Inflammatory macrophage treated with lipopolysaccharide for 1 hour (primary cell): ENCODE data around the gene RHOA.
"Not testable (repeated sequence)": the region's sequence is repeated elsewhere in the genome, so short reads cannot be mapped to it uniquely, and the experiment has no call there.

ENCODE experiments used
- DNase-seq, 2 donors: peaks; one replicate each; pipeline ENCODE4 v3.0.0-alpha.2; 2020 to 2022

RHOA gene

DNA sequence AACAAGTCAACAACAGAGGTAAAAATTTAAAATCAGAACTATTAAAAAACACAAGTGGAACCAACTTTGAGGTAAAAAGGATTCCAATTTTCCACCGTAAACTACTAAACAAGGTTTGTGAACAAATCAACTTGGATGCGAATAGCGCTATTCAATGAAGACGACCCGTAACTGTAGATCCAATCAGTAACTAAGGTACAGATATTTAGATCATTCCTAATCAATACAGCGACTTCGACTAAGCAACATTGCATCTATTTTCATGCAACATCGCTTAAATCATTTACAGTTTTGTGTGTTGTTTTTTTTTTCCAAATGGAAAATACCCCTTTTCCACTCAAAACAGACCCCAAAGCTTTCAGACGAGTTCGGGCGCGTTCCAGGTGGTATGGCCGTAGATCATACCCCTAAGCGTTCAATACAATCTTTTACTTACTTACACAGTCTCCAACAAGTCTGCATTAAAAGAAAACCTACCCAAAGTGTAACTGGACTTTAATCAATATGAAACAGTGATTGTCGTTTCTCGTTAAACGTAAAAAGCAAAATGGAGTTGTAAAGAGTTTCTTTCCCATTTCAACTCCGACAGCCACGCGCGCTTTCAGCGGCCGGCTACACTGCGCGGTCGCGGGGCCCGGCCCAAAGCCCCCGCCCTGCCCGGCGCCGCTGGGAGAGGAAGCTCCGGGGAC lies 786 bp downstream of the RHOA start:
- peak in 1 of 2 donors; percentile 66 for DNase-seq

DNA sequence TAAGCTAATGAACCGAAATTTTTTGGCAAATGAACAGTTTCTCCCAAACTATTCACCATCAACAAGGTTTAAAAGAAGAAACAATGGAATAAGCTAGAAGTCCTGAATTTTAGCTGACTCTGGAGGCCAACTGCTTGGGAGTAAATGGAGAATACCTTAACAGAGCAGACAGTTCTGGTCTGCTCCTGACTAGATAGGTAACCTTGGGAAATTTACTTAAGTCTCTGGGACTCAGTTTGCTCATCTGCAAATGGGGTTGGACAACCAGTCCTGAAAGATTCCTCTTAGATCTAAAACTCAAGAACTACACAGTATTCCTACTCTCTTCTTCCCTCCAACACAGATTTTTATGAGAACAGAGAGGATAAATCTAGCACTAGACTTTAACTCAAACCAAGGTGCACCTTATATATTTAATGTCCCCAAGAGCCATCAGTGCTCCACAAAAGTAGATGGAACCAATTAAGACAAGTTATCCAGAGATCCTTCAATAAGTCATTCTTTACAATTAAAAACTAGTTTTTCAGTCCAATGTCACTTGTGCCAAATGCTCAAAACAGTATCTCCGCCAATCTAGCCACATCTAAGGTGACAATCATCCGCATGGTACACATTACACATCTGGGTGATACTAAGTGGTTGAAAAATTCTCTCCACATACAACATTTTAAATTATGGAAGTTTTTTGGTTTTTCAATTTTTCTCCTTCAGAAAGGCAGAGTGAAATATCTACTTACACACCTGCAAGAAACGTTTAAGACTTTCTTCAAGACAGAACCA lies 1.5 kb downstream of the RHOA start:
- DNase-seq = no peak

DNA sequence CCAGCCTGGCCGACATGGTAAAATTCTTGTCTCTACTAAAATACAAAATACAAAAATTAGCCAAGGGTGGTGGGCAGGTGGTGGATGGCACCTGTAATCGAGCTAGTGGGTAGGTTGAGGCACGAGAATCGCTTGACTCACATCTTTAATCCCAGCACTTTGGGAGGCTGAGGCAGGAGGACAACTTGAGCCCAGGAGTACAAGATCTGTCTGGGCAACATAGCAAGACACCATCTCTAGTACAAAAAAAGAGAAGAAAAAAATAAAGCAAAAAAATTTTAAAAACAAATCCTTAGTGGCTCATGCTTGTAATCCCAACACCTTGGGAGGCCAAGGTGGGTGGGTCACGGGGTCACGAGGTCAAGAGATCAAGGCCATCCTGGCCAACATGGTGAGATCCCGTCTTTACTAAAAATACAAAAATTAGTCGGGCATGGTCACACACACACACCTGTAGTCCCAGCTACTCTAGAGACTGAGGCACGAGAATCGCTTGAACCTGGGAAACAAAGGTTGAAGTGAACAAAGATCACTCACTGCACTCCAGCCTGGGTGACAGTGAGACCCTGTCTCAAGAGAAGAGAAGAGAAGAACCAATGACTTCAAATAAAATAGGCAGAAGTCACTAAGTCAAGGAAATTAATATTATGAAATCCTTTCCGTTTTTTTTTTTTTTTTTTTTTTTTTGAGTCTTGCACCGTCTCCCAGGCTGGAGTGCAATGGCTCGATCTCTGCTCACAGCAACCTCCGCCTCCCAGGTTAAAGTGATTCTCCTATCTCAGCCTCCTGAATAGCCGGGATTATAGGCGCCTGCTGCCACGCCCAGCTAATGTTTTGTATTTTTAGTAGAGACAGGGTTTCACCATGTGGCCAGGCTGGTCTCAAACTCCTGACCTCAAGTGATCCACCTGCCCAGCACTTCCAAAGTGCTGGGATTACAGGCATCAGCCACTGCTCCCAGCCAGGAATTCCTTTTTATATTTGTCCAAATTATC lies 4.9 kb downstream of the RHOA start:
- DNase-seq = peak; percentile 38 to 63

DNA sequence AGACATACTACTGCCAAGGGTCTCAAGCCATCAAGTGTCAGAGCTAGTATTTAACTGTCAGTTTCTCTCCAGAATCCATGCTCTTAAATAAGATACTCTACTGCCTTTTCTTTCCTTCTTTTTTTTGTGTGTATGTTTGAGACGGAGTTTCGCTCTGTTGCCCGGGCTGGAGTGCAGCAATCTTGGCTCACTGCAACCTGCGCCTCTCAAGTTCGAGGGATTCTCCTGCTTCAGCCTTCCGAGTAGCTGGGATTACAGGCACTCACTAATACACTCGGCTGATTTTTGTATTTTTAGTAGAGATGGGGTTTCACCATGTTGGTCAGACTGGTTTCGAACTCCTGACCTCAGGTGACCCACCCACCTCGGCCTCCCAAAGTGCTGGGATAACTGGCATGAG lies 6.2 kb downstream of the RHOA start:
- not testable (repeated sequence) for DNase-seq

DNA sequence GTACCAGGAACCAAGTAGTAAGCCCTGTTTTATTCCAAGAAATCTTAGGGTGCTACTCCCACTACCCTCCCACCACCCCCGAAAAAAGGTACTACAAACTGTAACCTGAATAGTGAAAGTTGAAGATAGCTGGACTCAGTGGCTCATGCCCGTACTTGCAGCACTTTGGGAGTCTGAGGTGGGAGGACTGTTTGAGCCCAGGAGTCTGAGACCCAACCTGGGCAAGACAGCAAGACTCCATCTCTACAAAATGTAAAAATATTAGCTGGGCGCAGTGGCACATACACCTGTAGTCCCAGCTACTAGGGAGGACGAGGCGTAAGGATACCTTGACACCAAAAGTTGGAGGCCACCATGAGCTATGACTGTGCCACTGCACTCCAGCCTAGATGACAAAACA lies 7.9 kb downstream of the RHOA start:
- no peak for DNase-seq

DNA sequence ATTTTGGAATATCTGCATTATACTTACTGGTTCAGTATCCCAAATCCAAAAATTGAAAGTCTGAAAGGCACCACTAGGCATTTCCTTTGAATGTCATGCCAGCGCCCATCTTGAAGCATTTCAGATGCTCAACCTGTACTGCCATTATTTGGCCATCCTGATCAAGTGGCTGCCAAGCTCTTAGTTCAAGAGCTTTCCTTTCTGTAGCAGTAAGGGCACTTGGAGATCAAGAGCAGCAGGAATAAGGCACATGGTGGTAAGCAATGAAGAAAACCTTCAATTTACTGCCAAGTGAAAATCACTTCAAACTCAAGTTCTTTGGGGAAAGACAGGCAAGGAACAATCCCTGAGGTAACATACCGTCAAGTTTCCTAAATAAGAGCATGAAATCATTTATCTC lies 10.0 kb downstream of the RHOA start:
- DNase-seq = no peak

DNA sequence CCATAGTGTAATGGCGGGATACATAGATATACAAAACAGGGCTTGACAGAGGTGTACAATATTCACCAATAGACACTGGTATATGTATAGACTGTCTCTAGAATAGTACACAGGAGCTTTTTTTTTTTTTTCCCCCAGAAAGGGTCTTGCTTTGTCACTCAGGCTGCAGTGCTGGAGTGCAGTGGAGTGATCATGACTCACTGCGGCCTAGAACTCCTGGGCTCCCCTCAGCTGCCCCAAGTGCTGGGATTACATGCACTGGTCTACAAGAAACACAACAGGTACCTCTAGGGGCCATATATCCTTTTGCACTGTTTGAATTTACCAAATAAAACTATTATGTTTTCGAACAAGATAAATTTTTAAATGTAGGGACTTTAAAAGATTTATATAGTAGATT lies 12.3 kb downstream of the RHOA start:
- DNase-seq = no peak

DNA sequence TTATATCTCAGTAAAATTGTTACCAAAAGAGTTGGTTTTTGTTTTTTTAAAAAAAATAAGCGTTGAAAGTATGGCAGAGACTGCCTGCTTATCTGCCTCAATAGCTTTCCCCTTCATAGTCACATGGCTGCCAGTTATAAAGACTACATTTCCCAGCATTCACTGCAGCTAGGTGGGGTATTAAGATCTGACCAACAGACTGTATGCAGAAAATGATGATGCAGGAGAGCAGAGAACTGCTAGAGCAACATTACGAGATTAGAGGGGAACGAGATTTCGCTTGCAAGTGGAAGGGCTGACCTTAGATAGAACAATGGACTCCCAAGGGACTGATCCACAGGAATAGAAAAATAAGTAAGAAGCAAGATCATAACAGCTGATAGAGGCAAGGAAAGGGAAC lies 14.3 kb downstream of the RHOA start:
- DNase-seq = no peak

DNA sequence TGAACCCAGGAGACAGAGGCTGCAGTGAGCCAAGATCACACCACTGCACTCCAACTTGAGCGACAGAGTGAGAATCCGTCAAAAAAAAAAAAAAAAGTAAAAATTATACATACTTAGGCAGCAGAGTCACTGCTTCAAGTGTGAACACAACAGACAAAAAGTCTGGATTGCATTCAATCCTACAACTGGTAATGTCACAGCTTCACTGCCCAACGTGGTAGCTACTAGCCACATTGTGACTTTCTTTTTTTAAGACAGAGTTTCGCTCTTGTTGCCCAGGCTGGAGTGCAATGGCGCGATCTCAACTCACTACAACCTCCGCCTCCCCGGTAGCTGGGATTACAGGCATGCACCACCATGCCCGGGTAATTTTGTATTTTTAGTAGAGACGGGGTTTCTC lies 20.5 kb downstream of the RHOA start:
- not testable (repeated sequence) for DNase-seq

DNA sequence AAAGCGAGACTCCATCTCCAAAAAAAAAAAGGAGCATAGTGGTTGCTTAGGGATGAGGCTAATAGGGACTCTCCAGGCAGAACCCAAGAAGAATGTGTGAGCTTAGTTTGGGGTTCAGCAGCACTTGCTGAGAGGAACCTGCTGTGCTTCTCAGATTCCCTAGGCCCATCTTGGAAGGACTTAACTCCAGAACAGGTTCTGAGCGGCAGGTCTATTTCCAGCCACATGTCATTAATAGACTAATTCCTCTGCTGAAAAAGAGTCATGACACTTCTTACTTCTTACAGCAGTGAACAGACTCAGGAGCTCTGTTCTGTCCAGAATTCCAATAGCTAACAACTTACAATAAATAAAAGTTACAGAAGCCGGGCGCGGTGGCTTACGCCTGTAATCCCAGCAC lies 22.5 kb downstream of the RHOA start:
- no peak for DNase-seq

DNA sequence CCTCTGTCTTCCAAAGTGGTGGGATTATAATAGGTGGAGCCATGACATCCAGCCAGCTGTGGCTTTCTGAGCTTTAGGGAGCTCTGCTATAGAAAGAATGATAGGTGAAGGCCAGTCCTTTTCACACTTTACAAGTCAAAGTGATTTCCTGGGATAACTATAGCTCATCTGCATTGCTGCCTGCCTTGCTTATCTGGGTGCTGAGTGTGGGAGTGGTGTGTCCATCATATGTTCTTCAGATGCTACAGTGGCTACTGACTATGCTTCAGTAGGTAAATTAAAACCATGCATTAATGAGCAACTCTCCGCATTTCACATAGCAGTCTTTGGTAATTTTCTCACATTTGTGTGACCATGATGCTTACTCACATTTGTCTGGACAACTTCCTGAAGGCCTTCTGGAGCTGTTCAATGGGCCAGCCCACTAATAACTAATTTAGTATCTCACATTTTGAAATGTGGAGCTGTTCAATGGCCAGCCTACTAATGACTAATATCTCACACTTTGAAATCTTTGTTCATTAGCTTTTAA lies 23.4 kb downstream of the RHOA start:
- DNase-seq = peak in 1 of 2 donors; percentile 33

DNA sequence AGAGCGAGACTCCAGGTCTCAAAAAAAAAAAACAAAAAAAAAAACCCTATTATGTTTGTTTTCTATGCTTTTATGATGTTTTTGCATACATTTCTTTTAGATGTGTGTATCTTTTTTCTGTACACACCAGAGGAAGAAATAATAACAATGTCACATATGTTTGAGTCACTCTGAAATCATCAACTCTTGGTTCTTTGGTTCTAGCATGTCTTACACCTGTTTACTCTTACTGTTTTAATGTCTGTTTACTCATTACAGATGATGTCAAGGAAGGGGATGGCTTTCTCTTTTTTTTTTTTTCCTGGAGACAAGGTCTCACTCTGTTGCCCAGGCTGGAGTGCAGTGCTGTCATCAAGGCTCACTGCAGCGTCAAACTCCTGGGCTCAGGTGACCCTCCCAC lies 24.1 kb downstream of the RHOA start:
- no peak for DNase-seq

DNA sequence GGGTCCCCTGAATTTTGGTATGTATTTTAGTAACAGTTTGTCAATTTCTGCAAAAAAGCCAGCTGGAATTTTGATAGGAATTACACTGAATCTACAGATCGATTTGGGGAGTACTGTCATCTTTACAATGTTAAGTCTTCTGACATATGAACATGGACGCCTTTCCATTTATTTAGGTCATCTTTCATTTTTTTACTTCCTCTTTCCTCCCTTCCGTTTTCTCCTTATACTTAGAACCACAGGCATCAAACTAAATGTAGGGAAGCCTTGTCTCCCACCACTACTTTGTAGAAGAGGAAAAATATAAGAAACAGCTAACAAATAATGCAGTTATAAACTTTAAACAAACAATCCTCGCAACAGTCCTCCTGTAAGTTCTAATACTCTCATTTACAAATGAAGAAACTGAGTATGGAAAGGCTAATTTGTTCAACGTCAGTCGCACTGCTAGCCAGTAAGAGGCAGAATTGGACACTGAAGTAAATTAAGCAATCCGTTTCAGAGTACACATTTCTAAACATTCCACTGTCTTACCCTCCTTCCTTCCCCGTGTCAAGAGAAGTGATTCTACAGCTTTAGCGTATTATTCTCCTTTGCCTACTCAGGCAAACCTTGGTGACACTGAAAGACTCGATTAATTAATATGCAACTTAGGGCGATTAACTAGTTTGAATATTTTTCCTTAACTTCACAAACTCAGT lies 25.6 kb downstream of the RHOA start:
- DNase-seq = peak; percentile 65 to 68

DNA sequence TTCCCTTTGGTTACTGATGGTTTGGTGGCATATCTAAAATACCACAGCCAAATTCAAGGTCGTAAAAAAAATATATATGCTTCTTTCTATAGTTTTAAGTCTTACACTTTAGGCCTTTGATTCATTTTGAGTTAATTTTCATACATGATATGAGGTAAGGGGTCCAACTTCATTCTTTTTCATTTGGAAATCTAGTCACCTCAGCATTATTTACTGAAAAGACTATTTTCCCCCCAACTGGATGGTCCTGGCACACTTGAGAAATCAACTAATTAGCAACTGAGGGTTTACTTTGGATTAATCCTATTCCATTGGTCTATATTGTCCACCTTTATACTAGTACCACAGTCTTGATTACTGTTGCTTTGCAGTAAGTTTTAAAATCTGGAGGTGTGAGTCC lies 26.2 kb downstream of the RHOA start:
- no peak for DNase-seq

DNA sequence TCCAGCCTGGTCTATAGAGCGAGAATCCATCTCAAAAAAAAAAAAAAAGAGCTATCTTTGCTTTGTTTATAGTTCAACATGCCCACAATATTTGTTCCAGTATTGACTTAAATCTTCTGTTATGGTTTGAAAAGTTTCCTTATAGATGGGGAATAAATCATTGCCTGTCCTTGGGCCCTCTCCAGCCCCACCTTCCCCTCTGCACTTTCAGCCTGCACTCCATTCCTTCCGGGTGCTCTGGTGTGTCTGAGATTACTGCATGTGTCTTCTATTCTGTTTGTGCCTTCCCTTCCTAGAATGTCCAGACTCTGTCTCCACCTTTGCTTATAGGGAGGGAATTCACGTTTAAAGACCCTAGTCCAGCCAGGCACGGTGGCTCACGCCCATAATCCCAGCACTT lies 28.4 kb downstream of the RHOA start:
- no peak for DNase-seq

DNA sequence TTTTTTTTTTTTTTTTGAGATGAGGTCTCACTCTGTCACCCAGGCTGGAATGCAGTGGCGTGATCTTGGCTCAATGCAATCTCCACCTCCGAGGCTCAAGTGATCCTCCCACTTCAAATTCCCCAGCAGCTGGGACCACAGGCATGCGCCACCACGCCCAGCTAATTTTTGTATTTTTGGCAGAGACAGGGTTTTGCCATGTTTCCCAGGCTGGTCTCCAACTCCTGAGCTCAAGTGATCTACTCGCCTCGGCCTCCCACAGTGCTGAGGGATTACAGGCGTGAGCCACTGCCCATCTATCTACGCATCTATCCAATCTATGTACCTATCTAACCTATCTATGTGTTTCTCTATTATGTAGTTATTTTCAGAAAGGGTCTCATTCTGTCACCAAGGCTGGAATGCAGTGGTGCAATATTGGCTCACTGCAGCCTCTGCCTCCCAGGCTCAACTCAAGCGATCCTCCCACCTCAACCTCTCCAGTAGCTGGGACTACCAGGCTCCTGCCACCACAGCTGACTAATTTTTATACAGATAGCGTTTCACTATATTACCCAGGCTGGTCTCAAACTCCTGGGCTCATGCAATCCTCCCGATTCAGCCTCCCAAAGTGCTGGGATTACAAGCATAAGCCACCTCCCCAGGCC lies 33.4 kb downstream of the RHOA start:
- DNase-seq = no peak

DNA sequence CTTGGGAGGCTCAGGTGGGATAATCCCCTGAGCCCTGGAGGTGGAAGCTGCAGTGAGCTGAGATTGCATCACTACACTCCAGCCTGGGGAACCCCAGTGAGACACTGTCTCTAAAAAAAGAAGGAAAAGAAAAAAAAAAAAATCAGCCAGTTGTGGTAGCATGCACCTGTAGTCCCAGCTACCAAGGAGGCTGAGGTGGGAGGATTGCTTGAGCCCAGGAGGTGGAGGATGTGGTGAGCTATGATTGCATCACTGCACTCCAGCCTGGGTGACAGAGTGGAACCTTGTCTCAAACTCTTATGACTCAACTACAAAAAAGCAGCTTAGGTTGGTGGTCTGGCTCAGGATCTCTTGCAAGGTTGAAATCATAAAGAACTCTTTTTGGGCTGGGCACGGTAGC lies 34.3 kb downstream of the RHOA start:
- no peak for DNase-seq

DNA sequence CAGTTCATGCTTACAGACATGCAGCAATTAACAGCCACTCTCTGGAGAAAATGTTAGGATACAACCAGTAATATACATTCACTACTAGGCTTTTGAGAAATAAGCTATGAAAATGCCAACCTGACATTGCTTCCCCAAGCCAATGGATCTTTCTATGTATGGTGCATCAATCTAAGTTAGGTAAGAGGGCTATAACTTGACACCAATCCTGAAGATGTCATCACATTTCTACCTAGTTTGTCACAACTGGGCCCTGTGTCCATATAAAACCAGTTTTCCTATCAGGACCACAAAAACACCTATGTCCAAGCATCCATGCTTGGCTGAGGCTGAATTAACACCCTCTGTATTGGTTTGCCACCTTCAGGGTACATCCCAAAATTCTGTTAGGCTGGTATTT lies 39.8 kb downstream of the RHOA start:
- no peak for DNase-seq

DNA sequence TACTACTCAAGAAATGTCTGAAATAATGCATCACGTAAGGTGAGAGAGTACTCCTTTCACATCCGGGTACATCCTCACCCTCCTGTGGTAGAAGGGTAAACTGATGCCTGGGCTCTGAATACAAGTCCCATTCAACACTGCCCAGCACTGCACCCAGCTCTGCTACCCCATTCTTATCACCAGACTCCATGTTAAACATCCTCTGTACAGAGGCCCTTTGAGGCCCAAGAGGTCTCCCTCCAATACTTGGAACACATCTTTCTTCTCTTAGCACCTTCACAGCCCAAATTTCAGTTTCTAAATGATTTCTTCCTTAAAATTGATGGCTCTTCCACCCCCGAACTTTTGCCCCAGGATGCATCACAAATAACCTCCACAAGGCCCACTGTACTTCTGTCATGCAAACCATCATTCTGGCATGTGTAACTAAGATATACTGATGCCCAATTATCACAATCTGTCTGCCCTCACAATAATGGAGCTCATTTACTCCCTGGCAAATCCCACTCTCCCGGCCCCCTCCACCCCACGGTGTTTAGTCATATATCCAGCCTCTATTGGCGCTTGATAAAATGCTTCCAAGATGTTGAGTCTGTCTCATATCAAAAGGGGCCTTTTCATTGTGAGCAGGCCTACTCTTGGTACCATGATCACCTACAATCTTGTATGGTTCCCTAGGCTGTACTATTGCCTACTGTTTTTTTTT lies 41.0 kb downstream of the RHOA start:
- DNase-seq = no peak

DNA sequence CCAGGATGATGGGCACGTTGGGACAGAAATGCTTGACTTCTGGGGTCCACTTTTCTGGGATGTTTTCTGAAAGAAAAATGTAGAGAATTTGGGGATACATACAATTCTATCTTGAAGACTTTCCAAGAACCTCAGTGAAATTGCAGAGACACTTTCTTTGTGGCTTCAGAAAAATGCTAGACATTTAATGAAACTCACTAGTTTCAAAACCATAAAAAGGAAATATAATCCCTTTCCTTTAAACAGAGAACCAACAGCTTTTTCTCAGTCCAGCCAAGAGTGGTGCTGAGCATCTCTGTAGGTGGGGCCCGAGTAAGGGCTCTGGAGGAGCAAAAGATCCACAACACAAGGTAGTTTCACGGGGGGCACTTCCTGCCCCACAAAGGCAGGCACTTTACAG lies 49.2 kb downstream of the RHOA start:
- no peak for DNase-seq

DNA sequence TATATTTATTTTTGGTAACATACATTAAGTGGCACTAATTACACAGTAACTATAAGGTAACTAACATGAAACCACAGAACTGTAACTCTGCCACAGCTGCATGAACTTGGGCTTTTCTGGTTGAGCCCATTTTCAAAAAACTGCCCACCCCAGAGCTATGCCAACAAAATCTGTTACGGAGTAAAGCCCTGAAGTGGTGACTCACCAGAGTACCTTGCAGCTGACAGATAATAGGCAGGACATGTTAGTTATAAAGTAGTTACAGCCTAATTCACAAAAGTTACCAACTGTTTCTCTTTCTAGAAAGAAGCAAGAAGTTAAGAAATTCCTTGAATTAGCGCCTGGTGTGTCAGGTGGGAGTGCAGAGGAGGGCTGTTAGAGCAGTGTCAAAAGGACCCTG lies 52.2 kb downstream of the RHOA start:
- DNase-seq = no peak
